Measurements from ENCODE around the gene SFMBT1.

Gene SFMBT1

GRCh38 chr3:53045518-53046170, at the start of gene SFMBT1:
TSS of gene SFMBT1 (minus strand) at chr3:53046073. CDS start at chr3:52969128, 76,945 bp downstream.
- peak; percentile 29 for DNase-seq

GRCh38 chr3:53092942-53093341, 47.1 kb upstream of the SFMBT1 start:
- peak; percentile 77 for DNase-seq

- no peak for DNase-seq
Measured at GRCh38 chr3:53092216-53092615, 46.3 kb upstream of the SFMBT1 start.

GRCh38 chr3:53091011-53091410, 45.1 kb upstream of the SFMBT1 start:
- DNase-seq, result no peak

GRCh38 chr3:53089511-53089910, 43.6 kb upstream of the SFMBT1 start:
- no peak for DNase-seq

- DNase-seq, result no peak
Measured at GRCh38 chr3:53085476-53085875, 39.6 kb upstream of the SFMBT1 start.

GRCh38 chr3:53084310-53085001, 38.6 kb upstream of the SFMBT1 start:
- DNase-seq, result no peak

- no peak for DNase-seq
Measured at GRCh38 chr3:53083949-53084309, 38.1 kb upstream of the SFMBT1 start.

- no peak for DNase-seq
Measured at GRCh38 chr3:53083521-53083920, 37.6 kb upstream of the SFMBT1 start.

- DNase-seq, result no peak
Measured at GRCh38 chr3:53082736-53083135, 36.9 kb upstream of the SFMBT1 start.

GRCh38 chr3:53081318-53081717, 35.4 kb upstream of the SFMBT1 start:
- DNase-seq, result no peak

GRCh38 chr3:53080612-53081205, 34.8 kb upstream of the SFMBT1 start:
- DNase-seq, result no peak

- no peak for DNase-seq
Measured at GRCh38 chr3:53079791-53080555, 34.1 kb upstream of the SFMBT1 start.

GRCh38 chr3:53079147-53079546, 33.3 kb upstream of the SFMBT1 start:
- DNase-seq, result no peak

GRCh38 chr3:53078656-53079055, 32.8 kb upstream of the SFMBT1 start:
- no peak for DNase-seq

GRCh38 chr3:53077476-53078220, 31.8 kb upstream of the SFMBT1 start:
- DNase-seq, result no peak

- DNase-seq, result peak; percentile 47
Measured at GRCh38 chr3:53075743-53076140, 29.9 kb upstream of the SFMBT1 start.

- DNase-seq, result no peak
Measured at GRCh38 chr3:53074761-53075742, 29.2 kb upstream of the SFMBT1 start.

GRCh38 chr3:53074366-53074696, 28.5 kb upstream of the SFMBT1 start:
- no peak for DNase-seq

- no peak for DNase-seq
Measured at GRCh38 chr3:53073553-53074365, 27.9 kb upstream of the SFMBT1 start.

Measured in MV-4-11 (cell line).